GM18499 (cell line): ENCODE measurements around the gene TSGA10IP.

Experiments used
- ATAC-seq: cut with Tn5 transposase; IDR thresholded peaks from one replicate; pipeline ENCODE4 v1.9.1; 2021; ENCODE audit warnings: moderate number of reproducible peaks; ENCODE audit not compliant: insufficient read depth, unreplicated experiment

The TSGA10IP gene

DNA sequence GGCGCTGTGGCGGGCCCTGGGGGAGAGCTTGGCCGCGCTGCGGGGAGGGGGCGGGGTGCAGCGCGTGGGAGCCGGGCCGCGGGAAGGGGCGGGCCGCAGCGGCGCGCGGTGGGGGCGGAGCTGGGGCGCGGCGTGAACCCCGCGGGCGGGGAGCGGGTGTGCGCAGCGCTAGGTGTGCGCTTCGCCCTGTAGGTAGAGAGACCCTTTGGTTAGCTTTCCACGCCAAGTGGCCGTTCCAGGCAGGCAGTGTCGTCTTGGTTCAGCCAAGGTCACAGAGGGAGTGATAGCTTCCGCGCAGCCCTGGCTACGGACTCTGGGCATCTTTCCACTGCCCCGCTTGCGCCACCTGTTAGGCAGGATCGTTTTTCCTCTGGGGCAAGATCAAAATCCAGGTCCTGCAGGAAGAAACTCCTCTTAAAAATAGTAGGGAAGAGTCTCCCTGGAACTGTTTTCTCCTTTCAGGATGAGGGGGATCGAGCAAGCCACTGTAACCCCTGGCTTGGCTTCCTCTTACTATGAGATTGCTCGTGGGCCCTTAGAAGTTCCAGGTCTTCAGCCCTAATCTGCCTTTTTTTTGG, 57.5 kb downstream of the TSGA10IP start:
- no peak for ATAC-seq

DNA sequence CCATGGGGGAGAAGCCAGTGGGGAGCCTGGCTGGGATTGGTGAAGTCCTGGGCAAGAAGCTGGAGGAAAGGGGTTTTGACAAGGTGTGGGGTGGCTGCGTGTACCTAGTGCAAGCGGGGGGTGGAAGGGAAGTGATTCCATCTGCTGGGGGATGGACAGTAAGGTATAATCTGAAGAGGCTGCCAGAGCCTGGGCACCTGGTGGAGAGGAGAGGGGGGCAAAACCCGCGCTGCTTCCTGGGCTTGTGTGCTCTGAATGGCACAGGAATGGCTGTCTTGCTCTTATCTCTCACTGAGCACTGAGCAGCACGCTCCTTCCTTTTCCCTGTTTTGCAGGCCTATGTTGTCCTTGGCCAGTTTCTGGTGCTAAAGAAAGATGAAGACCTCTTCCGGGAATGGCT, 58.0 kb downstream of the TSGA10IP start:
- no peak for ATAC-seq

DNA sequence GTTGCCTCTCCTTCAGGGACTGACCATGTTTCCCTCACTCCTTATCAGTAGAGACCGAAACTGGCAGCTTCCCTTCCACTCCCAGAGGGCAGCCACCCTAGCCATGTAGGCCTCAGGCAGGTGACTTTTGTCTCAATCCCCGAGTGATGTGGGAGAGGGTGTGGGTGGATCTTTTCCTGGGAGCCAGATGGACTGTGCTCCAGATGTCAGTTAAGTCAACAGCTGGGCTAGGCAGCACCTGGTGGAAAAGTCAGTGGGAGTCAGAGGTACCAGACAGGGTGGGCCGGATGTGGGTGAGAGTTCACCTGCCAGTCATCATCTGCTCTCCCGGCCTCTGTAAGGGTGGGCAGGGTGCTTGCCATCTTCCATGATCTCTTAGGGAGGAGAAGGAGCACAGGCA, 58.9 kb downstream of the TSGA10IP start:
- no peak for ATAC-seq

DNA sequence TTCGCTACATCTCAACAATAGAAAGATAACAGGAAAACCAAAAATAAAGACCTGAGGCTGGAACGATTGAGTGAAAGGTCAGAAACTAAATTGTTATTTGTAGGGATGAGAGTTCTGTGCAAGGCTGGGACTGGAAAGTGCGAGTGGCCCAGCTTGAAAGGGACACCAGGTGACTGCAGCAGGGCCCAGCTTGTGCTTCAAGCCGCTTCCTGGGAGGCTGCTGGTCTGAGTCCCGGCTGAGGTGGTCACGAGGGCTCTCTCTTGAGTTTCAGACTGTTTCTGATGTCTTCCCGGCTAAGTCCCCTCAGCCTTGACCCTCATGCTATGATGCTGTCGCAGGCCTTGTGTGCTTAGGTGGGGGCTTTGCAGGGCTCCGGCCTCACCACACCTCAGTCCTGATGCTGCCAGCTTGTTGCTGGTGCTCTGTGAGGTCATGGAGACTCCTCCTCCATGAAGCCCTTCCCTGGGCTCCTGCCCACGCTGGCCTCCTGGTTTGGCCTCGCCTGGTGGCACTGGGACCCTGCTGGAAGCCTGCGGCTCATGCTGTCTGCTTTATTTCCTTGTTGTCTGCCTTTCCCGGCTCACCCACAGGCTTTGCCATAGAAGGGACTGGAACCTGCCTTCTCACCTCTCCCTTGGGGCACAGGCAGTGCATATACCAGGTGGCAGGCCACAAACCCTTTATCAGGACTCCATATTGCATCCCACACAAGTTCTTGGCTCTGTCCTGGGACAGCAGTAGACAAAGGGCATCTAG, 61.0 kb downstream of the TSGA10IP start:
- no peak for ATAC-seq

DNA sequence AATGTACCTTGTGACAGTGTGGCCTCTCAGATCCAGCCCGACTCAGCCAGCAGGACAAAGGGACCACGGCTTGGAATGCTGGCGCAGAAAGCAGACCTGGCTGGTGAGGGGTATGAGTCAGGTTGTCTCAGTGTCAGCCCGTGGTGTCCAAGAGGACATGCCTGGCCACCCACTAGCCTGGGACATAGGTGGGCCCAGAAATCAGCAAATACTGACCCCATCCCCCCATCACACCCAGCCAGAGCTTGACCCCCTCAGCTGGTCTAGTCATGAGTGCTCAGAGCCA, 61.6 kb downstream of the TSGA10IP start:
- no peak for ATAC-seq

DNA sequence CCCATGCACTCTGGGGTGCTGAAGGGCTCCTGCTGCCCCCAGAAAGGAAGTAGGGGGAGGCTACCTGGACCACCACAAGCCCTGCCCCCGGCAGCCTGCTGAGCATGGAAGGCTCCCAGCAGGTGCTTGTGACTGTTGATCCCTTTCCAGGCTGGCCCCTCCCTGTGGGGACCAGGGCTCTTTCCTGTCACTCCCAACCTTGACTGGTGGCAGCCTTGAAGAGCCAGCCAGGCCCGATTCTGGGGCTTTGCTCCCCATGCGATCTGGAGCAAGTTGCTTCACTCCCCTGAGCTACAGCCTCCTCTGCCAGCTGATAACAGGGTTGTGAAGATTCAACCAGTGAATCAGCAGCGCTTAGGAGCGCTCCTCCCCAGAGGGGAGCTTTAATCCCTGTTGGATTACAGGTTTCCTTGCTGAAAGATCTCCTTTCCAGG, 61.9 kb downstream of the TSGA10IP start:
- ATAC-seq: no peak

DNA sequence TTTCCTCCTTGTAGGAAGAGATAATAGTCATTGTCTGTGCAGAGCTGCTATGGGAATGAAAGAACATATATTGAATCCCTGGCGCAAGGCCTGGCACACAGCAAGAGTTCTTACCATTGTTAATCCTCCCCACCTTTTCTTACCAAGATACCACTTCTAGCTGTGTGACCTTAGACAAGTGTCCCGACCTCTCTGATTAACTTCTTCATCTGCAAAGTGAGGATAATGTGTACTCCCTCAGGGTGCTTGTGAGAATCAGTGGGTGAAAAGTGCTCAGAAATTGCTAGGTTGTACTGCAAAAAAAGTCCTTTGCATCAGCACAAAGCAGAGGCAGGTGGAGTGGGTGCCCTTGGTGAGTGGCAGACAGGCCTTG, 62.8 kb downstream of the TSGA10IP start:
- ATAC-seq: no peak

DNA sequence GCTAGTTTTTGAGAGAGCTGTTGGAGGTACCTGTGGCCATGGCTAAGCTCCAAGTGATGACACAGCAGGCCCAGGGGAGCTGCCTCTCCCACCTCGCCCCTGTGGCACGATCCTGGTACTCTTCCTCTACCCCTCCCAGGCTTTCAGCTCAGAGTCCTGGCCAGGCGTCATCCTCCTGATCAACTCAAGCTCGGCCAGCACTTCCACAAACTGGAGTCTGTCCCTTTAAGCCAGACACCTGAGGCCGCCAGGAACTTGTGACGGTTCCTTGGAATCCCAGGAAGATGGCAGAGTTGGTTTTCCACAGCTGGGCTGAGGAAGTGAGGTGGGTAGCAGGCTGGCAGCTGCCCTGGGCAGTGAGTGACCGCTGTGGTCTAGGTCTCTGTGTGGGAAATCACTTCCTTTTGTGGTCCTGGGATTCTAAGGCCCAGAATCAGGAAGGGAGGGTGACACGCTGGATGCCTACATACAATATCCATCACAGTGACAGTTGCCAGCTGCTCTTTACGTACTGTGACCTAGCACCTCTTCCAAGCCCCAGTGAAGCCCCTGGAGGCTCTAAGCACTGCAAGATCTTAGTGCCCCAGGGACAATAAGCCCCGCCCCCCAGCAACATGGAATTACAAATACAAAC, 63.3 kb downstream of the TSGA10IP start:
- no peak for ATAC-seq
